GM12878 (cell line): ENCODE measurements around the gene ARAP1. TPM values are rescaled to one million over a fixed set of nuclear protein-coding genes. Genes with fewer than 3 reads are reported as not detected.
A peak's percentile ranks its signal among the peaks of the same experiment; 100 is the strongest.

Source experiments
- ATAC-seq: fragments of 200-7000 bp; cut with Tn5 transposase; 3 replicates; pipeline ENCODE4 v1.9.1; 2020; ENCODE audit warnings: mild to moderate bottlenecking, moderate library complexity
- BruUV-seq: library from RNA; stranded (reverse); fragments of 400-500 nt; replicated peaks from 2 replicates; lab custom pipeline; 2021; lab: Mats Ljungman, UMichigan
- CTCF ChIA-PET: fragments of 300-600 bp; sonication (Branson Sonifier 250); formaldehyde crosslinking; extraction: SDS; loops from one replicate; lab custom pipeline; 2021; ENCODE audit warnings: inconsistent platforms; lab: Yijun Ruan, JAX
- POLR2A ChIA-PET: fragments of 350-600 bp; formaldehyde crosslinking; extraction: SDS; loops from one replicate; lab custom pipeline; 2021; ENCODE audit warnings: inconsistent platforms; lab: Charles Lee
- RAD21 ChIA-PET: fragments of 300-600 bp; sonication (Branson Sonifier 250); formaldehyde crosslinking; loops from one replicate; lab custom pipeline; 2023; ENCODE audit warnings: antibody characterized with exemption; ENCODE audit not compliant: unreplicated experiment; lab: Charles Lee
- SMC1A ChIA-PET: fragments of 300-600 bp; sonication (Branson Sonifier 250); formaldehyde crosslinking; loops from one replicate; lab custom pipeline; 2023; ENCODE audit not compliant: unreplicated experiment, uncharacterized antibody; lab: Charles Lee
- DNase-seq: peaks from one replicate; pipeline ENCODE4 v3.0.0-alpha.2; 2011; ENCODE audit warnings: low read depth, low spot score
- FAIRE-seq: peaks from 3 replicates; lab custom pipeline; 2011; peaks lifted over from hg19 to GRCh38; lab: Jason Lieb, UNC
- H2AFZ ChIP-seq: 2 replicates; pipeline ENCODE4 v1.6.0; 2011; ENCODE audit warnings: low read depth, low read length, control low read depth; ENCODE audit not compliant: control insufficient read depth
- H3K27ac ChIP-seq: 2 replicates; pipeline ENCODE4 v1.5.1; 2011; ENCODE audit warnings: control low read depth; ENCODE audit not compliant: control insufficient read depth, insufficient read depth
- H3K27me3 ChIP-seq, 2 experiments: replicated peaks in 1 of 2; 2 replicates each; pipeline versions ENCODE4 v1.6.0 to v1.6.1; 2011; ENCODE audit warnings: low read length in 1 of 2; ENCODE audit not compliant: control insufficient read depth in 2 of 2, insufficient read depth in 2 of 2
- H3K36me3 ChIP-seq, 2 experiments: 2 replicates each; pipeline ENCODE4 v1.5.1; 2011; ENCODE audit warnings: low read length in 1 of 2; ENCODE audit not compliant: control insufficient read depth in 2 of 2, insufficient read depth in 2 of 2
- H3K4me1 ChIP-seq: 2 replicates; pipeline ENCODE4 v1.6.1; 2011; ENCODE audit warnings: mild to moderate bottlenecking, low read length, moderate library complexity, mixed read lengths; ENCODE audit not compliant: control insufficient read depth, insufficient read depth
- H3K4me2 ChIP-seq: 2 replicates; pipeline ENCODE4 v1.6.0; 2011; ENCODE audit warnings: control low read depth; ENCODE audit not compliant: control insufficient read depth, insufficient read depth
- H3K4me3 ChIP-seq: fragments of 200-600 bp; sonication (generic); 2 replicates; pipeline ENCODE4 v1.5.1; 2016
- H3K79me2 ChIP-seq: 2 replicates; pipeline ENCODE4 v1.6.0; 2011; ENCODE audit warnings: low read length; ENCODE audit not compliant: control insufficient read depth, insufficient read depth
- H3K9ac ChIP-seq: 2 replicates; pipeline ENCODE4 v1.8.0; 2011; ENCODE audit warnings: low read length, control low read depth, mixed read lengths; ENCODE audit not compliant: control insufficient read depth, insufficient read depth
- H3K9me3 ChIP-seq: replicated peaks from 3 replicates; pipeline ENCODE4 v1.5.1; 2011; ENCODE audit warnings: mild to moderate bottlenecking, low read length; ENCODE audit not compliant: control insufficient read depth, insufficient read depth
- H4K20me1 ChIP-seq: 2 replicates; pipeline ENCODE4 v1.6.0; 2011; ENCODE audit not compliant: control insufficient read depth, insufficient read depth
- BHLHE40 ChIP-seq, 2 experiments: fragments of 450-650 bp in 1 of 2; IDR thresholded peaks; 2 replicates each; pipeline ENCODE4 v1.6.1; 2011 to 2017; ENCODE audit warnings: low read depth in 2 of 2, borderline replicate concordance in 1 of 2, improper control_type of control experiment in 1 of 2, low read length in 1 of 2, mild to moderate bottlenecking in 1 of 2
- CHD2 ChIP-seq: IDR thresholded peaks from 2 replicates; pipeline ENCODE4 v1.6.1; 2011; ENCODE audit warnings: low read depth, low read length, improper control_type of control experiment, borderline replicate concordance
- EP300 ChIP-seq, 2 experiments: fragments of 150-350 bp in 1 of 2; IDR thresholded peaks; 2 replicates each; pipeline ENCODE4 v1.6.1; 2011 to 2012; ENCODE audit warnings: low read depth in 2 of 2, low read length in 2 of 2, borderline replicate concordance in 1 of 2, improper control_type of control experiment in 1 of 2, inconsistent platforms in 1 of 2; ENCODE audit not compliant: control insufficient read depth in 1 of 2
- IKZF1 ChIP-seq: fragments of 450-650 bp; conservative IDR thresholded peaks from 2 replicates; pipeline ENCODE4 v1.6.1; 2017; ENCODE audit warnings: antibody characterized with exemption, mild to moderate bottlenecking
- IKZF2 ChIP-seq, 2 experiments: fragments of 450-650 bp; IDR thresholded peaks; 2 replicates each; pipeline ENCODE4 v1.6.1; 2017; ENCODE audit warnings: mild to moderate bottlenecking in 2 of 2, moderate library complexity in 2 of 2
- MEF2B ChIP-seq: fragments of 450-650 bp; IDR thresholded peaks from 2 replicates; pipeline ENCODE4 v1.6.1; 2018; ENCODE audit warnings: mild to moderate bottlenecking, moderate library complexity; ENCODE audit not compliant: partially characterized antibody, poor library complexity, severe bottlenecking
- MTA2 ChIP-seq: fragments of 450-650 bp; IDR thresholded peaks from 2 replicates; pipeline ENCODE4 v1.6.1; 2016; ENCODE audit warnings: low read depth, mild to moderate bottlenecking, moderate library complexity
- NR2C1 ChIP-seq: fragments of 450-650 bp; IDR thresholded peaks from 2 replicates; pipeline ENCODE4 v1.6.1; 2017; ENCODE audit warnings: antibody characterized with exemption, mild to moderate bottlenecking, moderate library complexity
- RB1 ChIP-seq: fragments of 450-650 bp; formaldehyde crosslinking; IDR thresholded peaks from 2 replicates; pipeline ENCODE4 v1.6.1; 2017; ENCODE audit warnings: mild to moderate bottlenecking, borderline replicate concordance
- RELB ChIP-seq: fragments of 450-650 bp; IDR thresholded peaks from 2 replicates; pipeline ENCODE4 v1.6.1; 2017; ENCODE audit warnings: low read depth, mild to moderate bottlenecking, moderate library complexity
- SPI1 ChIP-seq: IDR thresholded peaks from 2 replicates; pipeline ENCODE4 v1.6.1; 2011; ENCODE audit warnings: low read depth, mild to moderate bottlenecking, low read length, moderate library complexity, borderline replicate concordance; ENCODE audit not compliant: insufficient read depth
- SREBF2 ChIP-seq: IDR thresholded peaks from 2 replicates; pipeline ENCODE4 v1.6.1; 2012; ENCODE audit warnings: mild to moderate bottlenecking, low read length
- WGBS: methylation state at CpG from one replicate; pipeline ENCODE4 v1.1.6; 2016; ENCODE audit warnings: low lambda C conversion rate; ENCODE audit not compliant: insufficient replicate concordance, insufficient coverage; ENCODE audit errors: missing lambda C conversion rate; 5-methylcytosine and 5-hydroxymethylcytosine counted together
- in situ Hi-C: fragments of 300-500 bp; cut with MboI; formaldehyde crosslinking; loops from 9 replicates; pipeline ENCODE4 v1.14.3; 2018; ENCODE audit warnings: mixed read lengths
- intact Hi-C: fragments of 100-400 bp; cut with micrococcal nuclease; formaldehyde crosslinking; loops from one replicate; pipeline ENCODE4 v1.14.2; 2022; ENCODE audit not compliant: unreplicated experiment
- polyA plus RNA-seq, 11 experiments: library from polyadenylated mRNA; depleted of rRNA in 4 of 11; unstranded in 6 of 11; stranded (reverse) in 5 of 11; fragments of >200 nt; fragmentation: Nextera tagmentation in 4 of 11; fragmentation: Illumina TruSeq in 1 of 11; extraction: Ambion mirVana in 4 of 11; extraction: Trizol in 1 of 11; gene quantifications; 1 replicate in 1 of 11; 2 replicates in 10 of 11; pipeline versions ENCODE4 v1.2.1 to v1.2.3, GENCODE V29; 2011 to 2016; ENCODE audit warnings: inconsistent platforms in 2 of 11, missing spikeins in 2 of 11, low read depth in 1 of 11
- total RNA-seq, 4 experiments: library from RNA; depleted of rRNA in 3 of 4; stranded (reverse); fragments of >200 nt in 3 of 4; fragmentation: Illumina TruSeq in 1 of 4; extraction: Trizol in 1 of 4; gene quantifications; 2 replicates each; pipeline versions ENCODE4 v1.2.1 to v1.2.3, GENCODE V29; 2013 to 2021
- TF ChIP-seq, protein P1 (sequence below), 3 experiments: IDR thresholded peaks in 2 of 3; conservative IDR thresholded peaks in 1 of 3; 2 replicates each; pipeline ENCODE4 v1.5.1; 2011; ENCODE audit warnings: low read depth in 3 of 3, low read length in 3 of 3, mild to moderate bottlenecking in 3 of 3, control low read depth in 2 of 3, moderate library complexity in 2 of 3, inconsistent platforms in 1 of 3, mixed read lengths in 1 of 3; ENCODE audit not compliant: control insufficient read depth in 2 of 3, insufficient read depth in 1 of 3; ENCODE audit errors: extremely low read depth in 1 of 3
- TF ChIP-seq, protein P2 (sequence below): IDR thresholded peaks from 2 replicates; pipeline ENCODE4 v1.6.1; 2011; ENCODE audit warnings: low read depth, mild to moderate bottlenecking, low read length, moderate library complexity, borderline replicate concordance; ENCODE audit errors: extremely low read depth
- TF ChIP-seq, protein P3 (sequence below): fragments of 450-650 bp; conservative IDR thresholded peaks from 2 replicates; pipeline ENCODE4 v1.6.1; 2017; ENCODE audit warnings: mild to moderate bottlenecking, moderate library complexity

The ARAP1 gene
- total and polyA plus RNA-seq, 10 of the 15 experiments (the other 5 are each of a cell fraction or from before 2014, with no cell fraction given), result 0.55 to 102 (median 51.0) TPM

GRCh38 chr11:72741429-72741833 is 10.8 kb downstream of the ARAP1 start:
- no peak for FAIRE-seq
- peaks cover 91% of the 10 kb centered on the region for H3K4me1 ChIP-seq
- H3K4me2 ChIP-seq, result peak overlapping the region; percentile 99
- ChIA-PET POLR2A (interaction anchor here (0.8 to 5.9 kb wide), 5 partner anchors 9 to 74 kb away, joined by 3 to 40 read pairs (median 9); partner anchors contain the start of gene STARD10), CTCF (interaction anchor here (0.6 to 7.5 kb wide), 9 partner anchors 11 to 641 kb away, joined by 3 to 89 read pairs (median 4); partner anchors contain the start of gene STARD10), SMC1A (interaction anchor here (1.3 to 5.4 kb wide), 6 partner anchors 9 to 73 kb away, joined by 5 to 41 read pairs (median 16); partner anchors contain the start of genes ATG16L2 and STARD10), RAD21 (interaction anchor here (0.9 to 8.2 kb wide), 10 partner anchors 9 to 423 kb away, joined by 3 to 55 read pairs (median 5); partner anchors contain the start of genes ARAP1 and STARD10)
- no peak overlapping the region for H2AFZ ChIP-seq
- peak overlapping the region; percentile 98 for H3K27ac ChIP-seq
- H3K79me2 ChIP-seq, result peaks cover 89% of the 10 kb centered on the region
- BruUV-seq, result no TSS peak
- H3K9me3 ChIP-seq, result no peaks in the 10 kb centered on the region
- 22% methylated on average over 8 of the region's 8 CpGs for WGBS
- H3K36me3 ChIP-seq, result no peaks in the 10 kb centered on the region
- H3K9ac ChIP-seq, result peak overlapping the region; percentile 45; the same call in 1 of the 2 replicates
- no peak for DNase-seq
- in situ Hi-C loops, result no loop called here
- peak overlapping the region; percentile 31; the same call in 1 of the 2 replicates for H3K4me3 ChIP-seq
- intact Hi-C loops, result loop anchor here (5.0 to 10.0 kb wide), 4 partner anchors 51 to 413 kb away; partner anchors contain the start of genes ATG16L2 and STARD10
- no peaks in the 10 kb centered on the region for H3K27me3 ChIP-seq
- peak; percentile 49 for ATAC-seq
- no peaks in the 10 kb centered on the region for H4K20me1 ChIP-seq
- TF ChIP-seq SPI1, result peak; percentile 63; the same call in 1 of the 2 replicates
- TF ChIP-seq, protein P1, sequence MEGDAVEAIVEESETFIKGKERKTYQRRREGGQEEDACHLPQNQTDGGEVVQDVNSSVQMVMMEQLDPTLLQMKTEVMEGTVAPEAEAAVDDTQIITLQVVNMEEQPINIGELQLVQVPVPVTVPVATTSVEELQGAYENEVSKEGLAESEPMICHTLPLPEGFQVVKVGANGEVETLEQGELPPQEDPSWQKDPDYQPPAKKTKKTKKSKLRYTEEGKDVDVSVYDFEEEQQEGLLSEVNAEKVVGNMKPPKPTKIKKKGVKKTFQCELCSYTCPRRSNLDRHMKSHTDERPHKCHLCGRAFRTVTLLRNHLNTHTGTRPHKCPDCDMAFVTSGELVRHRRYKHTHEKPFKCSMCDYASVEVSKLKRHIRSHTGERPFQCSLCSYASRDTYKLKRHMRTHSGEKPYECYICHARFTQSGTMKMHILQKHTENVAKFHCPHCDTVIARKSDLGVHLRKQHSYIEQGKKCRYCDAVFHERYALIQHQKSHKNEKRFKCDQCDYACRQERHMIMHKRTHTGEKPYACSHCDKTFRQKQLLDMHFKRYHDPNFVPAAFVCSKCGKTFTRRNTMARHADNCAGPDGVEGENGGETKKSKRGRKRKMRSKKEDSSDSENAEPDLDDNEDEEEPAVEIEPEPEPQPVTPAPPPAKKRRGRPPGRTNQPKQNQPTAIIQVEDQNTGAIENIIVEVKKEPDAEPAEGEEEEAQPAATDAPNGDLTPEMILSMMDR (IDR thresholded peaks at IDR 0.05 in 2 of 3, conservative IDR thresholded peaks at IDR 0.05 in 1 of 3; ENCODE audit: control insufficient read depth in 2 of 3, extremely low read depth in 1 of 3, insufficient read depth in 1 of 3, low read depth in 3 of 3, low read length in 3 of 3), result 0 out of 6 replicates have a peak, but pooled peaks of 1 of the 3 experiments have one; percentile 3
- TF ChIP-seq MTA2, result peak; percentile 67
- TF ChIP-seq RB1, result no peak
- TF ChIP-seq, protein P2, sequence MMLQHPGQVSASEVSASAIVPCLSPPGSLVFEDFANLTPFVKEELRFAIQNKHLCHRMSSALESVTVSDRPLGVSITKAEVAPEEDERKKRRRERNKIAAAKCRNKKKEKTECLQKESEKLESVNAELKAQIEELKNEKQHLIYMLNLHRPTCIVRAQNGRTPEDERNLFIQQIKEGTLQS, result no peak
- peak in 1 of 2 experiments; percentile 40; a peak in 1 of 4 replicates for TF ChIP-seq EP300 (IDR thresholded peaks at IDR 0.05; ENCODE audit: borderline replicate concordance in 1 of 2, control insufficient read depth in 1 of 2, low read depth in 2 of 2, low read length in 2 of 2)
- peak; percentile 16 to 68; a peak in 3 of 4 replicates for TF ChIP-seq BHLHE40 (IDR thresholded peaks at IDR 0.05; ENCODE audit: borderline replicate concordance in 1 of 2, low read depth in 2 of 2, low read length in 1 of 2)
- TF ChIP-seq NR2C1, result peak; percentile 46; the same call in 1 of the 2 replicates
- TF ChIP-seq CHD2, result no peak
- peak; percentile 68 for TF ChIP-seq RELB
- peak; percentile 94 for TF ChIP-seq IKZF1
- no peak for TF ChIP-seq SREBF2
- peak; percentile 82 to 83 for TF ChIP-seq IKZF2 (IDR thresholded peaks at IDR 0.05)
- TF ChIP-seq, protein P3, sequence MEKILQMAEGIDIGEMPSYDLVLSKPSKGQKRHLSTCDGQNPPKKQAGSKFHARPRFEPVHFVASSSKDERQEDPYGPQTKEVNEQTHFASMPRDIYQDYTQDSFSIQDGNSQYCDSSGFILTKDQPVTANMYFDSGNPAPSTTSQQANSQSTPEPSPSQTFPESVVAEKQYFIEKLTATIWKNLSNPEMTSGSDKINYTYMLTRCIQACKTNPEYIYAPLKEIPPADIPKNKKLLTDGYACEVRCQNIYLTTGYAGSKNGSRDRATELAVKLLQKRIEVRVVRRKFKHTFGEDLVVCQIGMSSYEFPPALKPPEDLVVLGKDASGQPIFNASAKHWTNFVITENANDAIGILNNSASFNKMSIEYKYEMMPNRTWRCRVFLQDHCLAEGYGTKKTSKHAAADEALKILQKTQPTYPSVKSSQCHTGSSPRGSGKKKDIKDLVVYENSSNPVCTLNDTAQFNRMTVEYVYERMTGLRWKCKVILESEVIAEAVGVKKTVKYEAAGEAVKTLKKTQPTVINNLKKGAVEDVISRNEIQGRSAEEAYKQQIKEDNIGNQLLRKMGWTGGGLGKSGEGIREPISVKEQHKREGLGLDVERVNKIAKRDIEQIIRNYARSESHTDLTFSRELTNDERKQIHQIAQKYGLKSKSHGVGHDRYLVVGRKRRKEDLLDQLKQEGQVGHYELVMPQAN, result no peak
- TF ChIP-seq MEF2B, result peak; percentile 32
